ENCODE data around the gene MSI2. TPM values are rescaled to one million over a fixed set of nuclear protein-coding genes. Genes with fewer than 3 reads are reported as not detected.

MSI2 gene
- total RNA-seq, 1 donor from 2014 or later: 144 TPM

GRCh38 chr17:57286399-57287105, 30.2 kb downstream of the MSI2 start:
- TF ChIP-seq CTCF (IDR thresholded peaks at IDR 0.05; ENCODE audit: unreplicated experiment): no peak
- no peak for DNase-seq (ENCODE audit: low spot score in 2 of 2, unreplicated experiment in 2 of 2)
- peaks cover 8% of the 10 kb centered on the region for H3K27me3 Mint-ChIP-seq (ENCODE audit: low read depth)
- H3K4me3 Mint-ChIP-seq: no peak overlapping the region
- peaks cover 11% of the 10 kb centered on the region for H3K36me3 Mint-ChIP-seq
- H3K9me3 Mint-ChIP-seq: no peaks in the 10 kb centered on the region
- H3K27ac Mint-ChIP-seq: peak overlapping the region; percentile 15
- peaks cover 77% of the 10 kb centered on the region for H3K4me1 Mint-ChIP-seq

GRCh38 chr17:57288040-57288772, 31.9 kb downstream of the MSI2 start:
- Mint-ChIP-seq H3K27me3 (ENCODE audit: low read depth) (peaks cover 8% of the 10 kb centered on the region), H3K36me3 (peaks cover 11% of the 10 kb centered on the region), H3K4me3 (no peak overlapping the region), H3K4me1 (peaks cover 78% of the 10 kb centered on the region), H3K9me3 (no peaks in the 10 kb centered on the region), H3K27ac (peak overlapping the region; percentile 15)
- TF ChIP-seq CTCF (IDR thresholded peaks at IDR 0.05; ENCODE audit: unreplicated experiment): no peak
- DNase-seq (ENCODE audit: low spot score in 2 of 2, unreplicated experiment in 2 of 2): no peak

- no peak overlapping the region for H3K4me3 Mint-ChIP-seq
- peak overlapping the region; percentile 15 for H3K27ac Mint-ChIP-seq
These were observed 32.4 kb downstream of the MSI2 start for GRCh38 chr17:57288773-57289121.

GRCh38 chr17:57289130-57289529, 32.8 kb downstream of the MSI2 start:
- Mint-ChIP-seq H3K9me3 (no peaks in the 10 kb centered on the region), H3K4me3 (no peak overlapping the region), H3K4me1 (peaks cover 79% of the 10 kb centered on the region), H3K27ac (no peak overlapping the region), H3K27me3 (ENCODE audit: low read depth) (peaks cover 5% of the 10 kb centered on the region), H3K36me3 (peaks cover 5% of the 10 kb centered on the region)
- no peak for TF ChIP-seq CTCF (IDR thresholded peaks at IDR 0.05; ENCODE audit: unreplicated experiment)
- no peak for DNase-seq (ENCODE audit: low spot score in 2 of 2, unreplicated experiment in 2 of 2)

More at GRCh38 chr17:57288773-57289121, 32.4 kb downstream of the MSI2 start:
- Mint-ChIP-seq H3K36me3 (peaks cover 7% of the 10 kb centered on the region), H3K4me1 (peaks cover 75% of the 10 kb centered on the region), H3K27me3 (ENCODE audit: low read depth) (peaks cover 5% of the 10 kb centered on the region), H3K9me3 (no peaks in the 10 kb centered on the region)
- TF ChIP-seq CTCF (IDR thresholded peaks at IDR 0.05; ENCODE audit: unreplicated experiment): no peak
- DNase-seq (ENCODE audit: low spot score in 2 of 2, unreplicated experiment in 2 of 2): no peak

GRCh38 chr17:57289613-57290012, 33.3 kb downstream of the MSI2 start:
- H3K27ac Mint-ChIP-seq: no peak overlapping the region
- H3K36me3 Mint-ChIP-seq: peaks cover 1% of the 10 kb centered on the region
- TF ChIP-seq CTCF (IDR thresholded peaks at IDR 0.05; ENCODE audit: unreplicated experiment): no peak
- H3K9me3 Mint-ChIP-seq: no peaks in the 10 kb centered on the region
- no peak for DNase-seq (ENCODE audit: low spot score in 2 of 2, unreplicated experiment in 2 of 2)
- H3K4me1 Mint-ChIP-seq: peaks cover 80% of the 10 kb centered on the region
- H3K4me3 Mint-ChIP-seq: no peak overlapping the region
- H3K27me3 Mint-ChIP-seq (ENCODE audit: low read depth): peaks cover 4% of the 10 kb centered on the region

Measured in mesothelial cell of epicardium (in vitro differentiated cells).